ENCODE measurements around the gene GPR158.

The GPR158 gene

GRCh38 chr10:25405871-25406270 is 231.1 kb downstream of the GPR158 start:
- no peak for FAIRE-seq

- FAIRE-seq, result no peak
These were observed 242.8 kb downstream of the GPR158 start for GRCh38 chr10:25417611-25418010.

GRCh38 chr10:25425776-25426175 is 251.0 kb downstream of the GPR158 start:
- FAIRE-seq, result no peak

GRCh38 chr10:25436431-25436830 is 261.6 kb downstream of the GPR158 start:
- no peak for FAIRE-seq

DNA sequence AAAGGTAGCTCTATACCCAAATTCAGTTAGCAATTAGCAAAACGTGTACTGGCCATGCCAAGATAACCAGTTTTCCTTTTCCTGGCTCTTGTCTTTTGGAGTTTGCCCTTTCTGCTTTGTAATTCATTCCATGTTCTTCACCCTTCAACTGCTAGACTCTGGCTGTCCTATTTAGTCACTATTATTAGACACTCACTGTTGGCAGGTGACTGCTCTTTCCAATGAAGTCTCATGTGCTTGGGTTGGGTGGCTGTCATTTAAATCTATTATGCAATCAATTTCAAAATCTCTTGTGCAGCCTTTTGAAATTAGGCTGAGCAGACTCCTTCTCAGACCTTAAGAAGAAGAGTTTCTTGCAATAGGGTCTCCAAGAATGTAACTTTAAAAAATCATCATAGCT is 266.5 kb downstream of the GPR158 start:
- FAIRE-seq, result no peak

DNA sequence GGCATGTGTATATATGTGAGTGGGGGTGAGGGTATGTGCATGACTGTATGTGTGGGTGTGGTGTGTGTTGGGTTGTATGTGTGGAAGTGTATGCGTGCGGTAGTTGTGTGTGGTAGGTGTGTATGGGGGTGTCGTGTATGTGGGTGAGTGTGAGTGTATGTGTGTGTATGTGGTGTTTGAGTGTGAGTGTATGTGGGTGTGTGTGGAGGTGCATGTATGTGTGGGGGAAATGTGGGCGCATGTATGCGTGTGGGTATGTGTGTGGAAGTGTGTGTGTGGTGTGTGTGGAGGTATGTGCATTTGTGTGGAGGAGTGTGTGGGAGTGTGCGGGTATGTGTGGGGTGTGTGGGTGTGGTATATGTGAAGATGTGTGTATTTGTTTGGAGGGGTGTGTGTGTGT is 269.5 kb downstream of the GPR158 start:
- no peak for FAIRE-seq

DNA sequence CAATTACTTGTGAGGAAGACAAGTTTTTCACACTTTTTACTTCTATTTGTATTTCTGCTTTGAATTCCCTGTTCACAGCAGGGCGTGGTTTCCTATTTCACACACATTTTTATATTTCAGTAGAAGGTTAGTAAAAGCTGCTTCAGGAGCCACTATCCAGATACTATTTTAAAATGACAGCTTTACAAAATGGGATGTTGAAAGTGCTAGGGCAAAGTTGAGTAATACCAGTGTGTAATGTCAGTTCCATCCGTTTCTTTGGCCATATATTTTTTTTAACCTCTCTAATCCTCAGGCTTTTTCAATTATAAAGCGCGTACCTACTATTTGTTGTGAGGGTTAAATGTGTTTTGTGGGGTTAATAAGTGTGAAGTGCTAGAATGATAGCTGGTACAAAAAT is 276.6 kb downstream of the GPR158 start:
- no peak for FAIRE-seq

DNA sequence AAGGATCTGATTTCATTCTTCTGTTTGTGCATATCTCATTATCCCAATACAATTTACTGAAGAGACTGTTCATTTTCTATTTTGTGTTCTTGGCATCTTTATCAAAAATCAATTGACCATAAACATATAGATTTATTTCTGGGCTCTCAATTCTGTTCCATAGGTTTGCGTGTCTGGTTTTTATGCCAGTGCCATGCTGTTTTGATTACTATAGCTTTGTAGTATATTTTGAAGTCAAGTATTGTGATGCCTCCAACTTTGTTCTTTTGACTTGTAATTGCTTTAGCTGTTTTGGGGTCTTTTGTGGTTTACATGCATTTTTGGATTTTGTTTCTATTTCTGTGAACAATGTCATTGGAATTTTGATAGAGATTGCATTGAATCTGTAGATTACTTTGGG is 278.8 kb downstream of the GPR158 start:
- FAIRE-seq, result no peak

DNA sequence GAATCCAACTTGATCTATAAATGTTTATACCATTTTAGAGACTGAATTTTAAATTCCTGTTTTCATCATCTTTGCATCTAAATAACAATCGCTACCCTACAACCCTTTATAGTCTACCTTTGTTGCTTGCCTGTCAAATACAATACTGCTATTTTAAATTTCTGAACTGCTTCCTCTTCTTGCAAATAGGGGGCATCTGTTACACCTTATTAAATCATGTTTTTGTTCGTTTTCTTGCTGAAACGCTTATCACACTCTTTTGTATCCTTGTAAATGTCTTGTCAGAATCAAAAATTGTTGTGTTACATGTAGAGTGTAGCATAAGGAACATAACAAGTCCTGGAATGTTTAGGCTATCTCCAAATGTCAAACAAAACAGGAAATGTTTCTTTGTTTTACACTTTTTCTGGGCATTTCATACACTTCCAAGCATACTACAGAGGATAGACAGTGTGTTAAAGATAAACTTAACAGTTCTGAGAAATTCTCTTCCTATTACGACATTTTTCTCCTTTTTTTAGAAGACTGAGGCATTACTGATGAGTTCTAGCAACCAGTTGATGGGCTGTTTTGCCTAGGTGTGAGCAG is 281.3 kb downstream of the GPR158 start:
- FAIRE-seq, result no peak

GRCh38 chr10:25457552-25457951 is 282.8 kb downstream of the GPR158 start:
- FAIRE-seq, result no peak

GRCh38 chr10:25465582-25466372 is 291.0 kb downstream of the GPR158 start:
- no peak for FAIRE-seq

DNA sequence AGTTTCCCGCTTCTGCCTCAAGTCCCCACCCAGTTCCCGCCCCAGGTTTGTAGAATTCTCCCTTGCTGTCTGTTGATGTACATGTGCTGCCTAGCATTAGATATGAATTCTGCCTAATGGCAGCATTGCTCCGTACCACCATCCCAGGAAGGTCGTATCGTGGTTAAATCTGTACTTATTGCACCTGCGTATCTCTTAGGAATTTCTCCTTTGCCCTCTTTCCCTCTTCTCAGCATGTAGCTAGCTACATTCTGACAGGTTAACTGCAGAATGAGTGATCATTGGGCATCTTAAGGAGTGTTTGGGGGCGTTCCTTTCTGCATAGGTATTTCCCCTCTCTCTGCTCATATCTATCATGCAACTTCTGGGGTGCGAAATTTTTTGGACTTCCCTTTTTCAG is 293.1 kb downstream of the GPR158 start:
- FAIRE-seq, result no peak

DNA sequence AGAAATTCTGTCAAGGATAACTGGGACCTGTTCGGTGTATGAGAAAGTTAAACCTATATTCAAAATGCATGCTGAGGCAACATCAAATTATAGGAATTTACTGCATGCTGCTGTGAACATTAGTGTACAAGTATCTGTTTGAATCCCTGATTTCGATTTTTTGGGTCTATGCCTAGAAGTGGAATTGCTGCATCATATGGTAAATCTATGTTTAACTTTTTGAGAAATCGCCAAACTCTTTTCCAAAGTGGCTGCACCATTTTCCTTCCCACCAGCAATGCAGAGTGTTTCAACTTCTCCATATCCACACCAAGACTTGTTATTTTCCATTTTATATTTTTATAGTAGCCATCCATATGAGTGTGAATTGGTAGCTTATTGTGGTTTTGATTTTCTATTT is 306.7 kb downstream of the GPR158 start:
- FAIRE-seq, result no peak

DNA sequence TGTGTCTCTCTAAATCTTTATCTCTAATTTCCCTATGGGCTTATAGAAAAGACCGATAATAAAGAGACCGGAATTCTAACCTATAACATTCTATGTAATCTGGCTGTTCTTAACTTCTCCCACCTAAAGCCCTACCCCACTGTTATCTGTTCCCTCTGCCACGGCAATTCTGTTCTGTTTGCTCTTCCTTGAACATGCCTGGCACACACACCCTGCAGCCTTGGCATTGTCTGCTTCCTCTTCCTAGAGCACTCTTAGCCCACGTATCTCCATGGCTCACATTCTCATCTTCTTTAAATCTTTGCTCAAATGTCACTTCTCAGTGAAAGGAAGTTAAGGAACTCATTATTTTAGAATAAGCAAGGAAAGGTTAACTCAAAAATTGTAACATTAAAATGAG is 309.2 kb downstream of the GPR158 start:
- FAIRE-seq, result no peak

- no peak for FAIRE-seq
These were observed 312.5 kb downstream of the GPR158 start for GRCh38 chr10:25487266-25487665.

- FAIRE-seq, result no peak
These were observed 317.2 kb downstream of the GPR158 start for GRCh38 chr10:25492040-25492439.

DNA sequence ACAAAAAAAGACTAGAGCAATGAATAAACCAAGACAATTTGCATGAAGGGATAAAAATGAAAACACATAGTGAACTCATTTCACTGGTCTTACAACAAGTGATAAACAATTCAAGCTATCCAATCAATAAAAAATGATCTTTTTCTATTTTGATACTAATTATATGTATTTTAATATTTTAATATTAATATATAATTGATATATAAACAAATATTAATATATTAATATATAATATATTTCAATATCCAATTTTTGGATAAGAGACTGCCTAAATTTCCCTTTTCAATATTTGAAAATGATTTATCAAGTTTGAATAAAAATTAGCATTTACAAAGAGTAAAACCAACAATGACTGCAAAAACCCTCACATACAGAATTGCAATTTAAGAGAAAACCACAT is 317.9 kb downstream of the GPR158 start:
- FAIRE-seq, result peak; percentile 46

DNA sequence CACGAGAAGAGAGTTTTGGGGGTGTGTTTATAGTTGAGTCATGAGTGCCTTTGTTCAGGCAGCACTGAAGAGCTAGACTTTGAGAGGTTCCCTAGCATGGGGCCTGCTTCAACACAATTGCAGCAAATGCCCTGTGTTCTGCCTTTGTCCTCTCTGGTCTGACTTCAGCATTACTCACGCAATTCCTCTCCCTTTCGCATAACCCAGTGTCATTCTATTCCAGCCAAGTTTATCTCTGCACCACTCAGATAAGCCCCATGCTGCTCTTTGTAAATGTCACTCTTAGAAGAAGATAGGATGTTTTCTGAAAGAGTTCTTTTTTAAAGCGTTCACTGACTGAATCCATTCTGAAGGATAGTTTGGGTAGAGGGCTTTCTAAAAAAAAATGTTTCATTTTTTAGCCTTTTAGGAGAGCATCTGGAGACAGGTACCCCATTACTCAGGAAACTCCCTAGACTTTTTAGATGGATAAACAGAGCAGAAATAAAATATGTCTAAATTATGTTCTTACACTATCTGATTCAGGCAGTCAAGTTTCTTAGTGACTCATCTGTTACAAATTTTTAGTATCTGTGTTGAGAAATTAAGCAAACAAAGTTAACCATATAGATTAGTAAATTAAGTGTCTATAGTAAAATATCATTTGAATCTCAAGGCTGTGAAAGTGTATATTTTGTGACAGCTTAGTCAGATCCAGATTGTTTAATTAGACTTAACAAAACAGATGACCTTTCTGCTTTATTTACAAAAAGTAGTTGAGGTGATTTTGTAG is 318.5 kb downstream of the GPR158 start:
- FAIRE-seq, result no peak

DNA sequence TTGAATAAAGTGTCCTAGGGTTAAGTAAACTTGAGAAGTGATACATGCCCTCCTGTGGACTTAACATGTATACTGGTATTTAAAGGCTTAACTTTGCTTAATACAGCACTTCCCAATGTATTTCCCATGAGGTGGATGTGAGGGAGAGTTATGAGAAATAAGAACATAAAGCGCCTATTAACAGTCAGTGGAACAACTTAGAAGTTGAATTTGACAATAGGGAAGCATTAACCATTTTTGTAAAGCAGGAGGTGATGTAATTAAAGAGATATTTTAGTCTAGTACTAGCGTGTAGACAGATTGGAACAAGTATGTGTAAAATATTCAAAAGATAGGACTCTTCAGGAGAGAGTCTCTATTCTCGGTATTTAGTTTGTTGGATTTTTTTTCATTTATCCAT is 322.4 kb downstream of the GPR158 start:
- FAIRE-seq, result no peak

DNA sequence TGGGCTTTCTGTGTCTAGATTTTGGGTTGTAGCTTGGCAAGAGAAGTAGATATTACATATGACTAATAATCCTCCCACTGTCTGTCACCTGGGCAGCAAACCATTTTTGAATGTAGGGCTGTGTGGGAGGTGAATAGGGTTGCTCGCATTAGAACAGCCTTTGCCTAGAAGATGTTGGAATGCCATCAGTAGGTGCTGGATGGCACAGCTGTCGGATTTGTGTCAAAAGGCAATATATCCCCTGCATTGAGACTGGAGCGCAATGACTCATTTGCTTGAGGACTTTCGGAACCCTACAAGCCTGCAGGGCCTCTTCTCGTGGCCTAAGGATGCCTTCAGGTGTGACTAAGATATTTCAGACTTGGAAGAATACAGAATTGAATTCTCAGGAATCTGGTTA is 323.8 kb downstream of the GPR158 start:
- FAIRE-seq, result no peak

- no peak for FAIRE-seq
These were observed 327.1 kb downstream of the GPR158 start for GRCh38 chr10:25501912-25502311.

DNA sequence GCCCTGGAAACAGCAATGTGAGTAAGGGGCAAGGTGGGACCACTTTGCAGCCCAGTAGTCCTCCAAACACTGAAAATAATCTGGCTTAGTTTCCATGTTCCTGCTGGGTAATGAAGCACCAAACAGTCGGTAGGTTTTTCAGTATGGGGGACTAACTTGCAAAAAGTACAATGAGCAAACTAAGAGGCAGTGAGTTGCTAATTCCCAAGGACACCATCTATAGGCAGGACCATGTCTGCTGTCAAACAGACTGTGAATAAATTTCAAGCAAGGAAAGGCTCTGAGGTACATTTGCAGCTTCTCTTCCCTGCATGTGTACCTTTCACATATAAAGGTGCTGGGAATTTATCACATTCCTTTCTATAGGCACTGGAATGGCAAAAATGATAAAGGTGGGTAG is 327.7 kb downstream of the GPR158 start:
- no peak for FAIRE-seq

DNA sequence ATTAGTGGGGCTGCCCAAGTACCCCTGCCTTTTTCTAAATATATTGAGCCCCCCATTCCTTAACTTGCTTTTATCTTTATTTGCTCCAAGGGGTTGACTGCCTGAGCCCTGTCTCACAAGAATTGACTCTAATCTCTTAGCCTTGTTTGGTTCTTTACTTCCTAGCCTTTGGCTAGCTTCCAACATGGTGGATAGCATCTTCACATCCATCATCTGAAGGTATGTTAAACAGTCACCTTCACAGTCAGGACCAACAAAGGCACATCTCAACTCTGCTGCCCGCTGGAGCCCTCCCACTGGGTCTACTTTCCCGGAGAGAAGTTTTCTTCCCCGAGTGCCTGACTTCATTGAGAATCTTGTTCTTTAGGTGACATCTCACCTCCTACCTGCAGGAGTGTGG is 329.5 kb downstream of the GPR158 start:
- no peak for FAIRE-seq

DNA sequence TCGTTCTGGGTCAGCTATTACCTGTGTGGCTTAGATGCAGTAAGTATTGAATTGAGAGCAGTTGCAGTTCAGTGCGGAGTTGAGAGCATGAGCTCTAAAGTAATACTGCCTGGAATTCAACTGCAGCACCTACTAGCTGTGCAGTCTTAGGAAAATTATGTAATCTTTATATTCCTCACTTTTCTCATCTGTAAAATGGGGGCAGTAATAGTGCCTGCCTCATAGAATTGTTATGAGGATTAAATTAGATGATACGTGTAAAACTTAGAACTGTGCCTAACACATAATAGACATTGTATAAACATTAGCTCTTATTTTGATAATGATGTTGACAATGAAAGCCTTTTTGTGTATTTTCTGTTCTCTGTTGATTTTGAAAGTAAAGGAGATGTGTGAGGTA is 330.0 kb downstream of the GPR158 start:
- FAIRE-seq, result no peak

All from A204.1 (cell line).